ENCODE measurements around the gene ALMS1. TPM values are rescaled to one million over a fixed set of nuclear protein-coding genes. Genes with fewer than 3 reads are reported as not detected.
"Not testable (repeated sequence)": the region's sequence is repeated elsewhere in the genome, so short reads cannot be mapped to it uniquely, and the experiment has no call there.

ALMS1 gene
- total and polyA plus RNA-seq, 2 experiments from 2014 or later, result 6.8 to 30.1 TPM

- H3K9me3 ChIP-seq (ENCODE audit: low read depth), result no peaks in the 10 kb centered on the region
- DNase-seq (ENCODE audit: low read depth in 1 of 2, low spot score in 1 of 2), result no peak
- H3K27ac ChIP-seq, result no peak overlapping the region
- H3K36me3 ChIP-seq, result peaks cover 37% of the 10 kb centered on the region
- no peaks in the 10 kb centered on the region for H3K4me1 ChIP-seq (ENCODE audit: low read depth)
- no peak for TF ChIP-seq CTCF (IDR thresholded peaks at IDR 0.05; ENCODE audit: low read depth, low read length)
- H3K4me3 ChIP-seq, result no peak overlapping the region
- no peaks in the 10 kb centered on the region for H3K27me3 ChIP-seq
These were observed 65.8 kb downstream of the ALMS1 start for GRCh38 chr2:73451263-73451972.

GRCh38 chr2:73457982-73458381, 72.3 kb downstream of the ALMS1 start:
- peaks cover 17% of the 10 kb centered on the region for H3K36me3 ChIP-seq
- H3K27ac ChIP-seq, result no peak overlapping the region
- H3K9me3 ChIP-seq (ENCODE audit: low read depth), result no peaks in the 10 kb centered on the region
- no peaks in the 10 kb centered on the region for H3K27me3 ChIP-seq
- H3K4me3 ChIP-seq, result no peak overlapping the region
- no peaks in the 10 kb centered on the region for H3K4me1 ChIP-seq (ENCODE audit: low read depth)
- DNase-seq (ENCODE audit: low read depth in 1 of 2, low spot score in 1 of 2), result no peak
- no peak for TF ChIP-seq CTCF (IDR thresholded peaks at IDR 0.05; ENCODE audit: low read depth, low read length)

- not testable (repeated sequence) for H3K9me3 ChIP-seq (ENCODE audit: low read depth); DNase-seq (ENCODE audit: low read depth in 1 of 2, low spot score in 1 of 2); H3K4me3 ChIP-seq; H3K27me3 ChIP-seq; H3K4me1 ChIP-seq (ENCODE audit: low read depth); H3K36me3 ChIP-seq; H3K27ac ChIP-seq
These were observed 76.8 kb downstream of the ALMS1 start for GRCh38 chr2:73462388-73462787.

GRCh38 chr2:73468376-73468775, 82.7 kb downstream of the ALMS1 start:
- no peak for TF ChIP-seq CTCF (IDR thresholded peaks at IDR 0.05; ENCODE audit: low read depth, low read length)
- H3K27me3 ChIP-seq, result no peaks in the 10 kb centered on the region
- no peaks in the 10 kb centered on the region for H3K36me3 ChIP-seq

GRCh38 chr2:73483874-73484273, 98.2 kb downstream of the ALMS1 start:
- H3K36me3 ChIP-seq; H3K27ac ChIP-seq; H3K9me3 ChIP-seq (ENCODE audit: low read depth); H3K4me3 ChIP-seq; H3K4me1 ChIP-seq (ENCODE audit: low read depth); DNase-seq (ENCODE audit: low read depth in 1 of 2, low spot score in 1 of 2); H3K27me3 ChIP-seq: not testable (repeated sequence)

More at GRCh38 chr2:73468376-73468775, 82.7 kb downstream of the ALMS1 start:
- H3K27ac ChIP-seq, result no peak overlapping the region
- H3K9me3 ChIP-seq (ENCODE audit: low read depth), result no peaks in the 10 kb centered on the region
- peaks cover 13% of the 10 kb centered on the region for H3K4me1 ChIP-seq (ENCODE audit: low read depth)
- no peak for DNase-seq (ENCODE audit: low read depth in 1 of 2, low spot score in 1 of 2)
- H3K4me3 ChIP-seq, result no peak overlapping the region

GRCh38 chr2:73487112-73487657, 101.5 kb downstream of the ALMS1 start:
- H3K9me3 ChIP-seq (ENCODE audit: low read depth), result no peaks in the 10 kb centered on the region
- H3K4me1 ChIP-seq (ENCODE audit: low read depth), result no peaks in the 10 kb centered on the region
- H3K36me3 ChIP-seq, result peaks cover 13% of the 10 kb centered on the region
- H3K27ac ChIP-seq, result no peak overlapping the region
- H3K4me3 ChIP-seq, result no peak overlapping the region
- DNase-seq (ENCODE audit: low read depth in 1 of 2, low spot score in 1 of 2), result no peak
- no peak for TF ChIP-seq CTCF (IDR thresholded peaks at IDR 0.05; ENCODE audit: low read depth, low read length)
- H3K27me3 ChIP-seq, result no peaks in the 10 kb centered on the region

Measured in cardiac muscle cell (in vitro differentiated cells and primary cell).